Measurements from ENCODE around the gene MMP14.

- TF ChIP-seq RAD21 (IDR thresholded peaks at IDR 0.05; ENCODE audit: low read depth) (no peak), EZH2phosphoT487 (IDR thresholded peaks at IDR 0.05; ENCODE audit: borderline replicate concordance) (no peak), MAX (IDR thresholded peaks at IDR 0.05) (peak; percentile 95), CTCF (IDR thresholded peaks at IDR 0.05 in 2 of 3, conservative IDR thresholded peaks at IDR 0.05 in 1 of 3; ENCODE audit: borderline replicate concordance in 1 of 3, insufficient read depth in 1 of 3, low read depth in 2 of 3, low read length in 2 of 3) (no peak; a peak in 1 of 6 replicates), CEBPB (IDR thresholded peaks at IDR 0.05; ENCODE audit: low read depth) (no peak), ZNF274 (IDR thresholded peaks at IDR 0.05; ENCODE audit: low read depth, low read length) (no peak), POLR2A (IDR thresholded peaks at IDR 0.05; ENCODE audit: borderline replicate concordance, extremely low read depth, insufficient read depth, insufficient read length) (peak; percentile 66), EZH2 (IDR thresholded peaks at IDR 0.05) (no peak), YY1 (IDR thresholded peaks at IDR 0.05; ENCODE audit: extremely low read depth, insufficient replicate concordance, low read depth, low read length) (no peak)
These were observed 50.3 kb downstream of the MMP14 start for GRCh38 chr14:22886500-22887259.
